ENCODE measurements around the gene PNPLA8. TPM values are rescaled to one million over a fixed set of nuclear protein-coding genes. Genes with fewer than 3 reads are reported as not detected.
A peak's percentile ranks its signal among the peaks of the same experiment; 100 is the strongest.

PNPLA8 gene
- polyA plus RNA-seq, 1 donor from 2014 or later, result 85.1 TPM

DNA sequence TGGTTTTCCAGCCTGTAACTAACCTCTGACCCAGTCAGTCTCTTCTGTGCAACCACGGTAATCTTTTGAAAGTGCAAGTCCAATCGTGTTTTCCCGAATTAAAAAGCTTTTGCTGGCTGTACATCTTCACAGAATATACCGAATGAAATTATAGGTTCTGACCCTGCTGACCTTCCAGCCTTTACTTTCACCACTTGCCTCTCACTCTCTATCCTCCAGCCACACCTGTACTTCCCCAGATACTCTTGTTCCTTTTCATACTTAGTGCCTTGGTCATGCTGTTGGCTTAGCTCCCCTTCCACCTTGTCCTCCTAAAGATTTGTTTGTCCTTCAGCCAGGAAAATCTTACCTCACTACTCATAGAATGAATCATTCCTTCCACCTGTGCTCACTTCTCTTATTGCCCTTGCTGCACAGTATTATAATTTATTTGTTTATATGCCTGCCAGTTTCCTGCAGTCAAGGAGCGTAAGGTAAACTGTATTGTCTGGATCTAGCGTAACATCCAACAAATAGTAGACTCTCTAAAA lies 2.3 kb upstream of the PNPLA8 start:
- H3K27me3 ChIP-seq (ENCODE audit: insufficient read depth, low read depth, low read length), result no peaks in the 10 kb centered on the region
- no peak overlapping the region for H3K4me3 ChIP-seq (ENCODE audit: low read length)
- TF ChIP-seq RAD21 (conservative IDR thresholded peaks at IDR 0.05) (no peak), TAF1 (IDR thresholded peaks at IDR 0.05; ENCODE audit: low read depth) (no peak), MXI1 (conservative IDR thresholded peaks at IDR 0.05; ENCODE audit: poor library complexity, severe bottlenecking) (no peak), EZH2 (IDR thresholded peaks at IDR 0.05; ENCODE audit: borderline replicate concordance, insufficient read depth, low read length, poor library complexity, severe bottlenecking) (no peak), POLR2AphosphoS5 (IDR thresholded peaks at IDR 0.05) (no peak), SMC3 (conservative IDR thresholded peaks at IDR 0.05; ENCODE audit: poor library complexity) (no peak), EP300 (conservative IDR thresholded peaks at IDR 0.05; ENCODE audit: poor library complexity, severe bottlenecking) (no peak)
- TF ChIP-seq, protein P1, sequence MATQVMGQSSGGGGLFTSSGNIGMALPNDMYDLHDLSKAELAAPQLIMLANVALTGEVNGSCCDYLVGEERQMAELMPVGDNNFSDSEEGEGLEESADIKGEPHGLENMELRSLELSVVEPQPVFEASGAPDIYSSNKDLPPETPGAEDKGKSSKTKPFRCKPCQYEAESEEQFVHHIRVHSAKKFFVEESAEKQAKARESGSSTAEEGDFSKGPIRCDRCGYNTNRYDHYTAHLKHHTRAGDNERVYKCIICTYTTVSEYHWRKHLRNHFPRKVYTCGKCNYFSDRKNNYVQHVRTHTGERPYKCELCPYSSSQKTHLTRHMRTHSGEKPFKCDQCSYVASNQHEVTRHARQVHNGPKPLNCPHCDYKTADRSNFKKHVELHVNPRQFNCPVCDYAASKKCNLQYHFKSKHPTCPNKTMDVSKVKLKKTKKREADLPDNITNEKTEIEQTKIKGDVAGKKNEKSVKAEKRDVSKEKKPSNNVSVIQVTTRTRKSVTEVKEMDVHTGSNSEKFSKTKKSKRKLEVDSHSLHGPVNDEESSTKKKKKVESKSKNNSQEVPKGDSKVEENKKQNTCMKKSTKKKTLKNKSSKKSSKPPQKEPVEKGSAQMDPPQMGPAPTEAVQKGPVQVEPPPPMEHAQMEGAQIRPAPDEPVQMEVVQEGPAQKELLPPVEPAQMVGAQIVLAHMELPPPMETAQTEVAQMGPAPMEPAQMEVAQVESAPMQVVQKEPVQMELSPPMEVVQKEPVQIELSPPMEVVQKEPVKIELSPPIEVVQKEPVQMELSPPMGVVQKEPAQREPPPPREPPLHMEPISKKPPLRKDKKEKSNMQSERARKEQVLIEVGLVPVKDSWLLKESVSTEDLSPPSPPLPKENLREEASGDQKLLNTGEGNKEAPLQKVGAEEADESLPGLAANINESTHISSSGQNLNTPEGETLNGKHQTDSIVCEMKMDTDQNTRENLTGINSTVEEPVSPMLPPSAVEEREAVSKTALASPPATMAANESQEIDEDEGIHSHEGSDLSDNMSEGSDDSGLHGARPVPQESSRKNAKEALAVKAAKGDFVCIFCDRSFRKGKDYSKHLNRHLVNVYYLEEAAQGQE (IDR thresholded peaks at IDR 0.05; ENCODE audit: borderline replicate concordance), result no peak
- TF ChIP-seq, protein P2, sequence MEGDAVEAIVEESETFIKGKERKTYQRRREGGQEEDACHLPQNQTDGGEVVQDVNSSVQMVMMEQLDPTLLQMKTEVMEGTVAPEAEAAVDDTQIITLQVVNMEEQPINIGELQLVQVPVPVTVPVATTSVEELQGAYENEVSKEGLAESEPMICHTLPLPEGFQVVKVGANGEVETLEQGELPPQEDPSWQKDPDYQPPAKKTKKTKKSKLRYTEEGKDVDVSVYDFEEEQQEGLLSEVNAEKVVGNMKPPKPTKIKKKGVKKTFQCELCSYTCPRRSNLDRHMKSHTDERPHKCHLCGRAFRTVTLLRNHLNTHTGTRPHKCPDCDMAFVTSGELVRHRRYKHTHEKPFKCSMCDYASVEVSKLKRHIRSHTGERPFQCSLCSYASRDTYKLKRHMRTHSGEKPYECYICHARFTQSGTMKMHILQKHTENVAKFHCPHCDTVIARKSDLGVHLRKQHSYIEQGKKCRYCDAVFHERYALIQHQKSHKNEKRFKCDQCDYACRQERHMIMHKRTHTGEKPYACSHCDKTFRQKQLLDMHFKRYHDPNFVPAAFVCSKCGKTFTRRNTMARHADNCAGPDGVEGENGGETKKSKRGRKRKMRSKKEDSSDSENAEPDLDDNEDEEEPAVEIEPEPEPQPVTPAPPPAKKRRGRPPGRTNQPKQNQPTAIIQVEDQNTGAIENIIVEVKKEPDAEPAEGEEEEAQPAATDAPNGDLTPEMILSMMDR (IDR thresholded peaks at IDR 0.05; ENCODE audit: poor library complexity, severe bottlenecking), result no peak
- no peaks in the 10 kb centered on the region for H3K36me3 ChIP-seq (ENCODE audit: insufficient read depth, low read length)
- peak overlapping the region; percentile 82 for H3K27ac ChIP-seq (ENCODE audit: low read length)
- H3K9me2 ChIP-seq (ENCODE audit: insufficient read depth, low read length), result no peaks in the 10 kb centered on the region
- no peak overlapping the region for H3K4me2 ChIP-seq (ENCODE audit: low read length)
- H3F3A ChIP-seq (ENCODE audit: insufficient read depth, low read length, poor library complexity, severe bottlenecking), result no peaks in the 10 kb centered on the region
- no peak overlapping the region for H3K9ac ChIP-seq (ENCODE audit: low read length)
- no peaks in the 10 kb centered on the region for H3K9me3 ChIP-seq (ENCODE audit: low read length)
- H3K79me2 ChIP-seq (replicated peaks; ENCODE audit: insufficient read depth, low read length), result peaks cover 20% of the 10 kb centered on the region
- H2AFZ ChIP-seq (ENCODE audit: low read depth, low read length), result no peak overlapping the region
- H4K20me1 ChIP-seq (ENCODE audit: insufficient read depth), result no peaks in the 10 kb centered on the region

- Histone ChIP-seq H3K9me2 (ENCODE audit: insufficient read depth, low read length) (no peaks in the 10 kb centered on the region), H3K27me3 (ENCODE audit: insufficient read depth, low read depth, low read length) (no peaks in the 10 kb centered on the region), H2AFZ (ENCODE audit: low read depth, low read length) (peak overlapping the region; percentile 58), H3K9me3 (ENCODE audit: low read length) (no peaks in the 10 kb centered on the region), H3K4me2 (ENCODE audit: low read length) (peak overlapping the region; percentile 94), H3F3A (ENCODE audit: insufficient read depth, low read length, poor library complexity, severe bottlenecking) (no peaks in the 10 kb centered on the region), H3K4me3 (ENCODE audit: low read length) (peak overlapping the region; percentile 70), H4K20me1 (ENCODE audit: insufficient read depth) (no peaks in the 10 kb centered on the region), H3K27ac (ENCODE audit: low read length) (peak overlapping the region; percentile 86), H3K79me2 (replicated peaks; ENCODE audit: insufficient read depth, low read length) (peaks cover 33% of the 10 kb centered on the region), H3K36me3 (ENCODE audit: insufficient read depth, low read length) (no peaks in the 10 kb centered on the region), H3K9ac (ENCODE audit: low read length) (peak overlapping the region; percentile 78)
- TF ChIP-seq EP300 (conservative IDR thresholded peaks at IDR 0.05; ENCODE audit: poor library complexity, severe bottlenecking), result no peak
- no peak for TF ChIP-seq RAD21 (conservative IDR thresholded peaks at IDR 0.05)
- no peak for TF ChIP-seq SMC3 (conservative IDR thresholded peaks at IDR 0.05; ENCODE audit: poor library complexity)
- TF ChIP-seq EZH2 (IDR thresholded peaks at IDR 0.05; ENCODE audit: borderline replicate concordance, insufficient read depth, low read length, poor library complexity, severe bottlenecking), result no peak
- no peak for TF ChIP-seq MXI1 (conservative IDR thresholded peaks at IDR 0.05; ENCODE audit: poor library complexity, severe bottlenecking)
- TF ChIP-seq, protein P1 (IDR thresholded peaks at IDR 0.05; ENCODE audit: borderline replicate concordance), result no peak
- TF ChIP-seq TAF1 (IDR thresholded peaks at IDR 0.05; ENCODE audit: low read depth), result no peak
- TF ChIP-seq POLR2AphosphoS5 (IDR thresholded peaks at IDR 0.05), result no peak
- TF ChIP-seq, protein P2 (IDR thresholded peaks at IDR 0.05; ENCODE audit: poor library complexity, severe bottlenecking), result no peak
Measured at GRCh38 chr7:108526768-108527017, 758 bp upstream of the PNPLA8 start.

Measured in neural cell (in vitro differentiated cells).